Right lobe of liver (tissue), 4 donors: ENCODE data around the gene AASDH.
A peak's percentile ranks its signal among the peaks of the same experiment; 100 is the strongest.

Source experiments
- CTCF ChIP-seq, 4 donors: fragments of 200-600 bp in 3 of 4; fragments of 450-650 bp in 1 of 4; IDR thresholded peaks; one replicate each; pipeline versions ENCODE4 v1.5.1 to v1.8.0; 2016 to 2022; ENCODE audit warnings: antibody characterized with exemption in 4 of 4, mild to moderate bottlenecking in 2 of 4
- POLR2A ChIP-seq: fragments of 450-650 bp; IDR thresholded peaks from one replicate; pipeline ENCODE4 v1.6.1; 2017; ENCODE audit warnings: antibody characterized with exemption, mild to moderate bottlenecking
- donor health status: DM: no; HTN: no; CAD: no.
- donor health status: DM: no; HTN: no; CAD: no.
- donor health status: DM: no; HTN: yes; CAD: no.

DNA sequence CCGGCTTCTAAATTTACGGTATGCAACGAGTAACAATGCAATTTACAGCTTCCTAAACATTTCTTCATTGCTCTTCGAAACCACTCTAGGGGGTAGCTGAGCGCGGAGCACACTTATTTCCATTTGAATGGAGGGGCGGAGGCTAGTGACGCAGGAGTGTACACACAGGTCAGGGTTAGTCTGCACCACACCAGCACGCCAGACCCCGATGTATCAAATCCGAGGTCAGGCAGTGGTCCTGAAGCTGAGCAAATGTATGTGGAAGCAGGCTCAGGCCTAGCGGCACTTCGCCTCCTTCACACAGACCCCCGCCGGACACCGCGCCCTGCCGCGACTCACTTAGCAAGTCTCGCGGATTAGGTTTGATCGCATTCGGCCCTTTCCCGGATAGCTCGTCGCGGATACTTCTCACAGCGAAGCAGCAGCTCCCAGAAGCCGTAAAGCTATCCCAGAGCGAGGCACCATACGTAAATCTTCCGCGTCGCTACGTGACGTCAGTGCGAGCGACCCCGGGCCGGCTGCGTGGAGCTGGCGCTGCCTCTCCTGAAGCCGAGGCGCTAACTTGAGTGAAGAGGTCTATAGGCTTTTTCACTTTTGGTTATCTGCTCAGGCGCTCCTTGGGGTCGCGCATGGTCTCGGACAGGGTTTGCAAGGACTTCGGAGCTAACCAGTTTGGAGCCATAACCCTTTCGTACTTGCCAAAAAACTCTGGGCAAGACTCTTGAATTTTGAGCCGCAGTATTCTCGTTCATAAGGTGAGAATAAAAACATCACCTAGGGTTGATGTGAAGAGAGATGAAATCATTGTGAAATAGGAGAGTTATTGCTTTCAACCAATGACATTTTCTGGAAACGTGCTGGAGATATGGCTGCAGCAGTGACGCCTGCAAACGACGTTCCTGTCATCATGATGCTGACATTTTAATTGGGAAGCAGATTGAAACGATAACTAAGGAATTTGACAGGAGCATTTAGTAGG is at the start of gene AASDH:
- TF ChIP-seq CTCF (IDR thresholded peaks at IDR 0.05) (no peak), POLR2A (peak; percentile 82)
